Adipocyte (in vitro differentiated cells): Measurements from ENCODE around the gene RHEBL1.

Source experiments
- DNase-seq: peaks from one replicate; pipeline ENCODE4 v3.0.0-alpha.2; 2015; ENCODE audit warnings: low read depth
- H3K27me3 ChIP-seq: replicated peaks from 2 replicates; pipeline ENCODE4 v1.7.0; 2013; ENCODE audit warnings: mild to moderate bottlenecking, low read length, moderate library complexity; ENCODE audit not compliant: control insufficient read depth, insufficient read depth
- H3K36me3 ChIP-seq: 2 replicates; pipeline ENCODE4 v1.7.0; 2013; ENCODE audit warnings: low read length, mild to moderate bottlenecking, moderate library complexity; ENCODE audit not compliant: control insufficient read depth, insufficient read depth, severe bottlenecking
- H3K4me1 ChIP-seq: 2 replicates; pipeline ENCODE4 v1.7.0; 2013; ENCODE audit warnings: mild to moderate bottlenecking, low read length, moderate library complexity; ENCODE audit not compliant: control insufficient read depth, insufficient read depth
- H3K4me3 ChIP-seq: 2 replicates; pipeline ENCODE4 v1.7.0; 2013; ENCODE audit warnings: mild to moderate bottlenecking, low read length, moderate library complexity
- H3K9ac ChIP-seq: 2 replicates; pipeline ENCODE4 v1.7.0; 2013; ENCODE audit warnings: mild to moderate bottlenecking, low read length, moderate library complexity
- H3K9me3 ChIP-seq: 2 replicates; pipeline ENCODE4 v1.7.0; 2013; ENCODE audit warnings: mild to moderate bottlenecking, low read length, moderate library complexity; ENCODE audit not compliant: control insufficient read depth

RHEBL1 gene

GRCh38 chr12:49097381-49097780, 27.6 kb upstream of the RHEBL1 start:
- H3K9me3 ChIP-seq = no peaks in the 10 kb centered on the region
- peaks cover 48% of the 10 kb centered on the region for H3K36me3 ChIP-seq

GRCh38 chr12:49094975-49095365, 25.2 kb upstream of the RHEBL1 start:
- H3K4me3 ChIP-seq = no peak overlapping the region
- H3K36me3 ChIP-seq = peaks cover 24% of the 10 kb centered on the region
- no peaks in the 10 kb centered on the region for H3K9me3 ChIP-seq
- H3K4me1 ChIP-seq = peaks cover 18% of the 10 kb centered on the region
- DNase-seq = no peak
- H3K27me3 ChIP-seq = peaks cover 46% of the 10 kb centered on the region
- H3K9ac ChIP-seq = no peak overlapping the region

More at GRCh38 chr12:49097381-49097780, 27.6 kb upstream of the RHEBL1 start:
- no peak for DNase-seq
- peaks cover 27% of the 10 kb centered on the region for H3K27me3 ChIP-seq
- H3K4me1 ChIP-seq = peaks cover 9% of the 10 kb centered on the region
- no peak overlapping the region for H3K4me3 ChIP-seq
- no peak overlapping the region for H3K9ac ChIP-seq

DNA sequence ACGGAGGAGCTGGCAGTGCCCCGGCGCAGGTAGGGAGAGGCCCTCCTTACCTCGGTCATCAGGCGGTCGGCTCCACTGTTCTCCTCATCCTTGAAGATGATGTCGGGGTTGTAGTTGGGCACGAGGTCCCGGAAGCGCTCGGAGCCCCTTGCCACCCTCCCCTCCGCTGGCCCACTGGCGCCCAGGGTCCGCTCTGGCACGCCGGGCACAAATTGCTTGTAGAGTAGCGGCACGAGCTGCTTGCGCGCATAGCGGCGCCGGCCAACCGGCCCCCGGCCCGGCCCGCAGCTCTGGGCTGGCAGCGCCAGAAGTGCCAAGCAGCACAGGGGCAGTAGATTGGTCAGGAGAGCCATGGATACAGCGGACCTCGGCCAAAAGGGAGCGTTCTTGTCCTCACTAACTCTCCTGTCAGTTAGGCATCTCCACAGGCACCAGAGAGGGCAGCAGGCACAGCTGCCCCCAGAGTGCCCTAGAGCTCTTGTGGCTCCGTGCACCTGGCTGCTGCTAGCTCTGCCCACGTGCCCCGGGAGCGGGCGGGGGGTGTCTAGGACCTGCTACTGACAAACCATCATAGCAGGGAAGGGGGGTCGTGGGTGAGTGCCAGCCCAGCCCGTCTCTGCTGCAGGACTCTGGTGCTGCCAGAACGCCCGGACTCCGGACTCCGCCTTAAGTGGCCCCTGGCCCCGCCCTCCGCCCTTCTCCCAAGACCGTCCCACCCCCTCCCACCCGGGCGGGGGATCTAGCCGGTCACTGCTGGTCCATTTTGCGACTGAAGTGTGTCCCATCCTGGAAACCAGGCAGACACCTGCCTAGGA, 24.6 kb upstream of the RHEBL1 start, which contains the start of gene DHH:
Gene DHH (minus strand): TSS at position 642 of the 815 bp plus-strand sequence. CDS start 289 bp downstream, at position 353.
- no peaks in the 10 kb centered on the region for H3K9me3 ChIP-seq
- H3K4me3 ChIP-seq = no peak within 1 kb of the TSS
- H3K36me3 ChIP-seq = peaks cover 19% of the 10 kb centered on the region
- H3K4me1 ChIP-seq = peaks cover 20% of the 10 kb centered on the region
- DNase-seq = peak; percentile 34
- H3K9ac ChIP-seq = no peak within 1 kb of the TSS
- peaks cover 46% of the 10 kb centered on the region for H3K27me3 ChIP-seq

GRCh38 chr12:49093792-49094159, 24.0 kb upstream of the RHEBL1 start:
- no peak for DNase-seq
- no peak overlapping the region for H3K9ac ChIP-seq
- H3K4me1 ChIP-seq = peaks cover 20% of the 10 kb centered on the region
- no peaks in the 10 kb centered on the region for H3K9me3 ChIP-seq
- H3K27me3 ChIP-seq = peaks cover 51% of the 10 kb centered on the region
- peaks cover 15% of the 10 kb centered on the region for H3K36me3 ChIP-seq
- no peak overlapping the region for H3K4me3 ChIP-seq

GRCh38 chr12:49092816-49093406, 23.1 kb upstream of the RHEBL1 start:
- Histone ChIP-seq H3K36me3 (peaks cover 15% of the 10 kb centered on the region), H3K9me3 (no peaks in the 10 kb centered on the region), H3K9ac (no peak overlapping the region), H3K4me1 (peaks cover 20% of the 10 kb centered on the region), H3K4me3 (no peak overlapping the region), H3K27me3 (peaks cover 55% of the 10 kb centered on the region)
- no peak for DNase-seq

GRCh38 chr12:49092086-49092815, 22.5 kb upstream of the RHEBL1 start:
- peaks cover 55% of the 10 kb centered on the region for H3K27me3 ChIP-seq
- H3K36me3 ChIP-seq = peaks cover 9% of the 10 kb centered on the region
- peak overlapping the region; percentile 49 for H3K4me3 ChIP-seq

DNA sequence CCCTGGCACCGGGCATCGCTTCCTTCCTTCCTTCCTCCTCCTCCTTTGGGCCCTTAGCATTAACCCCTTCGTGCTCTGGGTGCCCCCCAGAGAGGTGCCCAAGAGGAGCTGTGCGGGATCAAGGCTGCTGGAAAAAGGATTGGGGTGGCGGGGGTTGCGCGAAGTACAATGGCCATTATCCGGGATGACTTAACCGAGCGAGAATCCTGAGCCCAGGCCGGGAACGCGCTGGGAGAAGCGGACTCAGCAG, 22.0 kb upstream of the RHEBL1 start:
- no peak for DNase-seq
- Histone ChIP-seq H3K4me3 (peak overlapping the region; percentile 49), H3K9ac (no peak overlapping the region)

More at GRCh38 chr12:49092086-49092815, 22.5 kb upstream of the RHEBL1 start:
- Histone ChIP-seq H3K9me3 (no peaks in the 10 kb centered on the region), H3K9ac (no peak overlapping the region), H3K4me1 (peaks cover 20% of the 10 kb centered on the region)
- DNase-seq = peak; percentile 49

DNA sequence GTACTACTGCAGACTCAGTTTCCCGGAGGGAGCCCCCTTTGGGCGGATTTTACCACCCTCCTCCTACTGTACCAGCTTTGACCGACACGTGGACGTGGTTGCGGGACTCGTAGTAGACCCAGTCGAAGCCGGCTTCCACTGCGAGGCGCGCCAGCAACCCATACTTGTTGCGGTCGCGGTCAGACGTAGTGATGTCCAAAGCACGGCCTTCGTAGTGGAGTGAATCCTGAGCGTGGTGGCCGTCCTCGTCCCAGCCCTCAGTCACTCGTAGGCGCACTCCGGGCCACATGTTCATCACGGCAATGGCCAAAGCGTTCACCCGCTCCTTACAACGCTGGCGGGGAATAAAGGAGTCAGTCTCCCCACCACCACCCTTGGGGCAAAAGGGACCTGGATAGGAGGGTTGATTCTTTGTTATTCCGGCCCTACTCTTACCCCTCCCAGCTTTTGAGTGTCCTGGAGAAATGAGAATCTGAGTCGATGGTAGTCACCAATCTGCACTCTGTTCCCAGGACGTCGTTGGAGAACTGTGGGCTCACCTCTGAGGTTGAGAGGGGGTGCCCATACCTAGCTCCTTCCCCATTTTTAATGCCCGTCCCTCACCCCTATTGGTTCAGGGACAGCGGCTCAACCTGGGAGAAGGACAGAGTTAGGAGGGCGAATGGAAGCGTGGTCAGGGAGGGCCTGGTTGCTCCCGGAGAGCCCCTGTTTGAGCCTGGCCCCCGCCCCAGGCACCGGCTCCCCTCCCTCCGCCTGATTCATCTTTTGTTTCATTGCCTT, 21.5 kb upstream of the RHEBL1 start:
- Histone ChIP-seq H3K9me3 (no peaks in the 10 kb centered on the region), H3K27me3 (peaks cover 55% of the 10 kb centered on the region), H3K36me3 (no peaks in the 10 kb centered on the region), H3K4me1 (peaks cover 20% of the 10 kb centered on the region), H3K4me3 (no peak overlapping the region), H3K9ac (no peak overlapping the region)
- no peak for DNase-seq

More for the DNA sequence above, 22.0 kb upstream of the RHEBL1 start:
- H3K9me3 ChIP-seq = no peaks in the 10 kb centered on the region
- H3K27me3 ChIP-seq = peaks cover 55% of the 10 kb centered on the region
- peaks cover 20% of the 10 kb centered on the region for H3K4me1 ChIP-seq
- peaks cover 4% of the 10 kb centered on the region for H3K36me3 ChIP-seq

DNA sequence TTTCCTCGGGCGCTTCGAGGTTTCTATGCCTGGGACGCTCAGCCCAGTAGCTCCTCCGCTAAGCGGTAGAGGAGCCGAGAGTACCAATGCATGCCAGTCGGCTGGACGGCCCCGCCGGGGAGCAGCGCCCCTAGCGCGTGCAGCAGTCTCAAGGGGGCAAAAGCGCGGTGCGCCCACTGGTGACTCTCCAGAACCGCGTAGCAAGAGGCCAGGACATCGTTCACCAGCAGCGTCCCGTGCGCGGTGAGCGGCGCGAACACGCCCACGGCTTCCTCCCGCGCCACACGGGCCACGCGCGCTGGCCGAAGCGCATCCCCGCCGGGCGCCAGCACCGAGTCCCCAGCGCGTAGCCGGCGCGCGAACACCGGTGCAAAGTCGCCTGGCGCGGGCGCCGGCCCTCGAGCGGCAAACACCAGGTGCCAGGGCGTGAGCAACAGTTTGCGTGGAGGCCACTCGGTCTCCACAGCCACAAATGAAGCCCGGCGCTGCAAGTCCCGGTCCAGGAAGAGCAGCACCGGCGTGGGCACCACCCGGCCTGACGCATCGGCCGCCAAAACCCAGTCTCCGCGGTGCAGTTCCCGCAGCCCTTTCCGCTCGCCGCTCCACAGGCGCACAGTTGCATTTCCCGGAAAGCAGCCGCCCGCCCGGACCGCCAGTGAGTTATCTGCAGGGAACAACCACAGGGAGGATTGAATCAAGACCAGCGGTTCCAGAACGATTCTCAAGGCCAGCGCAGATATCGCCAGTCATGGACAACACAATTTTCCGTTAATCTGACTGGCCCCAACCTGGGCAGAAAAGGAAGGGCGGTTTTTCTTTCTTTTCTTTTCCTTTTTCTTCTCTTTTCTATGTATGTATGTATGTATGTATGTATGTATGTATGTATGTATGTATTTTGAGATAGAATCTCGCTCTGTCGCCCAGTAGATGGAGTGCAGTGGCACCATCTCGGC, 20.3 kb upstream of the RHEBL1 start:
- H3K27me3 ChIP-seq = peaks cover 52% of the 10 kb centered on the region
- DNase-seq = peak; percentile 65
- peaks cover 20% of the 10 kb centered on the region for H3K4me1 ChIP-seq
- no peak overlapping the region for H3K9ac ChIP-seq
- no peaks in the 10 kb centered on the region for H3K9me3 ChIP-seq
- H3K36me3 ChIP-seq = no peaks in the 10 kb centered on the region
- peak overlapping the region; percentile 58 for H3K4me3 ChIP-seq

GRCh38 chr12:49088932-49089330, 19.2 kb upstream of the RHEBL1 start:
- Histone ChIP-seq H3K9ac (no peak overlapping the region), H3K36me3 (no peaks in the 10 kb centered on the region), H3K27me3 (peaks cover 43% of the 10 kb centered on the region), H3K4me1 (peaks cover 14% of the 10 kb centered on the region), H3K4me3 (no peak overlapping the region), H3K9me3 (no peaks in the 10 kb centered on the region)
- DNase-seq = no peak
